H9 (cell line): ENCODE data around the gene UBAC2. TPM values are rescaled to one million over a fixed set of nuclear protein-coding genes. Genes with fewer than 3 reads are reported as not detected.

ENCODE experiments used
- DNase-seq: peaks from one replicate; pipeline ENCODE4 v3.0.0-alpha.2; 2017
- H2AFZ ChIP-seq: one replicate; pipeline ENCODE4 v1.6.1; 2013; ENCODE audit warnings: mild to moderate bottlenecking, low read length, control low read depth, moderate library complexity
- H2AK5ac ChIP-seq: 2 replicates; pipeline ENCODE4 v1.6.1; 2013; ENCODE audit warnings: low read length, control low read depth, mixed read lengths; ENCODE audit not compliant: insufficient read length
- H2BK120ac ChIP-seq: one replicate; pipeline ENCODE4 v1.6.1; 2013; ENCODE audit warnings: low read depth, mild to moderate bottlenecking, low read length, control low read depth, inconsistent platforms; ENCODE audit not compliant: poor library complexity, severe bottlenecking
- H2BK12ac ChIP-seq: 2 replicates; pipeline ENCODE4 v1.6.1; 2013; ENCODE audit warnings: low read length, control low read depth, mixed read lengths, low read depth; ENCODE audit not compliant: insufficient read length
- H2BK15ac ChIP-seq: 2 replicates; pipeline ENCODE4 v1.6.1; 2013; ENCODE audit warnings: low read depth, low read length, control low read depth
- H2BK20ac ChIP-seq: one replicate; pipeline ENCODE4 v1.6.1; 2013; ENCODE audit warnings: low read depth, mild to moderate bottlenecking, low read length, control low read depth, inconsistent platforms; ENCODE audit not compliant: poor library complexity, severe bottlenecking
- H2BK5ac ChIP-seq: 2 replicates; pipeline ENCODE4 v1.6.1; 2013; ENCODE audit warnings: low read length, control low read depth, mixed read lengths; ENCODE audit not compliant: insufficient read length
- H3K14ac ChIP-seq: 2 replicates; pipeline ENCODE4 v1.6.1; 2013; ENCODE audit warnings: low read length, control low read depth; ENCODE audit not compliant: insufficient read depth
- H3K18ac ChIP-seq: 2 replicates; pipeline ENCODE4 v1.6.1; 2013; ENCODE audit warnings: low read depth, mild to moderate bottlenecking, mixed read lengths, low read length, control low read depth; ENCODE audit not compliant: insufficient read length
- H3K23ac ChIP-seq: 2 replicates; pipeline ENCODE4 v1.6.1; 2013; ENCODE audit warnings: low read length, control low read depth, mixed read lengths, low read depth; ENCODE audit not compliant: insufficient read length
- H3K23me2 ChIP-seq: 2 replicates; pipeline ENCODE4 v1.6.1; 2013; ENCODE audit warnings: low read depth, mild to moderate bottlenecking, mixed read lengths, low read length, control low read depth; ENCODE audit not compliant: insufficient read length, poor library complexity, severe bottlenecking
- H3K27ac ChIP-seq: 2 replicates; pipeline ENCODE4 v1.5.1; 2013; ENCODE audit warnings: low read length, control low read depth, mixed read lengths, low read depth; ENCODE audit not compliant: insufficient read length
- H3K27me3 ChIP-seq: 2 replicates; pipeline ENCODE4 v1.6.1; 2013; ENCODE audit warnings: low read length, control low read depth, inconsistent platforms; ENCODE audit not compliant: insufficient read depth
- H3K4ac ChIP-seq: 2 replicates; pipeline ENCODE4 v1.6.1; 2013; ENCODE audit warnings: low read depth, mild to moderate bottlenecking, control low read depth, inconsistent platforms, low read length, moderate library complexity
- H3K4me1 ChIP-seq: 2 replicates; pipeline ENCODE4 v1.6.1; 2013; ENCODE audit warnings: low read length, control low read depth, inconsistent platforms; ENCODE audit not compliant: insufficient read depth
- H3K4me2 ChIP-seq: 2 replicates; pipeline ENCODE4 v1.6.1; 2013; ENCODE audit warnings: low read length, control low read depth, mixed read lengths; ENCODE audit not compliant: insufficient read length, insufficient read depth
- H3K56ac ChIP-seq: 2 replicates; pipeline ENCODE4 v1.6.1; 2013; ENCODE audit warnings: low read depth, mild to moderate bottlenecking, mixed read lengths, low read length, control low read depth; ENCODE audit not compliant: insufficient read length
- H3K79me1 ChIP-seq: 2 replicates; pipeline ENCODE4 v1.6.1; 2013; ENCODE audit warnings: low read depth, mild to moderate bottlenecking, moderate library complexity, low read length, control low read depth, inconsistent platforms; ENCODE audit not compliant: insufficient read depth, poor library complexity, severe bottlenecking
- H3K79me2 ChIP-seq: 2 replicates; pipeline ENCODE4 v1.6.1; 2013; ENCODE audit warnings: low read length, control low read depth, inconsistent platforms; ENCODE audit not compliant: insufficient read depth
- H3K9ac ChIP-seq: 2 replicates; pipeline ENCODE4 v1.6.1; 2013; ENCODE audit warnings: low read length, control low read depth, mixed read lengths; ENCODE audit not compliant: insufficient read length; ENCODE audit errors: extremely low read depth
- H3K9me3 ChIP-seq: one replicate; pipeline ENCODE4 v1.6.1; 2013; ENCODE audit warnings: low read depth, low read length, inconsistent platforms; ENCODE audit not compliant: control insufficient read depth
- H3T11ph ChIP-seq: one replicate; pipeline ENCODE4 v1.6.1; 2013; ENCODE audit warnings: mild to moderate bottlenecking, low read length, control low read depth, inconsistent platforms
- H4K20me1 ChIP-seq: one replicate; pipeline ENCODE4 v1.6.1; 2013; ENCODE audit not compliant: control insufficient read depth, insufficient read length, insufficient read depth
- H4K5ac ChIP-seq: 2 replicates; pipeline ENCODE4 v1.6.1; 2013; ENCODE audit warnings: low read depth, mild to moderate bottlenecking, mixed read lengths, low read length, control low read depth; ENCODE audit not compliant: insufficient read length
- H4K8ac ChIP-seq: replicated peaks from 2 replicates; pipeline ENCODE4 v1.6.1; 2013; ENCODE audit warnings: low read length, control low read depth, mixed read lengths, low read depth; ENCODE audit not compliant: insufficient read length
- H4K91ac ChIP-seq: 2 replicates; pipeline ENCODE4 v1.6.1; 2013; ENCODE audit warnings: low read depth, mild to moderate bottlenecking, moderate library complexity, mixed read lengths, low read length, control low read depth; ENCODE audit not compliant: insufficient read length
- H3K27ac Mint-ChIP-seq, 3 experiments: 2 replicates in 2 of 3; 3 replicates in 1 of 3; pipeline ENCODE4 v1.8.0; 2020 to 2021; ENCODE audit warnings: mixed read lengths in 3 of 3, mild to moderate bottlenecking in 1 of 3, moderate library complexity in 1 of 3
- H3K27me3 Mint-ChIP-seq: 2 replicates; pipeline ENCODE4 v1.8.0; 2021; ENCODE audit warnings: low read depth, mild to moderate bottlenecking, moderate library complexity, mixed read lengths
- H3K36me3 Mint-ChIP-seq, 3 experiments: 2 replicates in 2 of 3; 3 replicates in 1 of 3; pipeline ENCODE4 v1.8.0; 2020 to 2021; ENCODE audit warnings: low read depth in 3 of 3, mixed read lengths in 3 of 3; ENCODE audit not compliant: insufficient read depth in 1 of 3
- H3K4me1 Mint-ChIP-seq, 2 experiments: 2 replicates each; pipeline ENCODE4 v1.8.0; 2020; ENCODE audit warnings: mixed read lengths in 2 of 2
- H3K4me3 Mint-ChIP-seq, 2 experiments: 2 replicates in 1 of 2; 3 replicates in 1 of 2; pipeline ENCODE4 v1.8.0; 2020 to 2021; ENCODE audit warnings: mild to moderate bottlenecking in 2 of 2, mixed read lengths in 2 of 2, moderate library complexity in 1 of 2
- H3K9me3 Mint-ChIP-seq, 2 experiments: 2 replicates in 1 of 2; 3 replicates in 1 of 2; pipeline ENCODE4 v1.8.0; 2020; ENCODE audit warnings: mild to moderate bottlenecking in 2 of 2, mixed read lengths in 2 of 2, moderate library complexity in 1 of 2
- CTCF ChIP-seq: fragments of 200-600 bp; sonication (generic); conservative IDR thresholded peaks from 3 replicates; pipeline ENCODE4 v1.8.0; 2021; ENCODE audit warnings: antibody characterized with exemption, mild to moderate bottlenecking
- WGBS: extraction: QIAGEN DNeasy Blood & Tissue Kit; methylation state at CpG from one replicate; pipeline ENCODE4 v1.1.7; 2013; ENCODE audit warnings: missing lambda C conversion rate, low lambda C conversion rate, mixed read lengths; ENCODE audit not compliant: insufficient read length; ENCODE audit errors: extremely low coverage; 5-methylcytosine and 5-hydroxymethylcytosine counted together
- total RNA-seq: library from RNA; stranded (reverse); gene quantifications from 2 replicates; pipeline ENCODE4 v1.2.1, GENCODE V29; 2021

UBAC2 gene
- total RNA-seq, 1 experiment from 2014 or later = 52.3 TPM

DNA sequence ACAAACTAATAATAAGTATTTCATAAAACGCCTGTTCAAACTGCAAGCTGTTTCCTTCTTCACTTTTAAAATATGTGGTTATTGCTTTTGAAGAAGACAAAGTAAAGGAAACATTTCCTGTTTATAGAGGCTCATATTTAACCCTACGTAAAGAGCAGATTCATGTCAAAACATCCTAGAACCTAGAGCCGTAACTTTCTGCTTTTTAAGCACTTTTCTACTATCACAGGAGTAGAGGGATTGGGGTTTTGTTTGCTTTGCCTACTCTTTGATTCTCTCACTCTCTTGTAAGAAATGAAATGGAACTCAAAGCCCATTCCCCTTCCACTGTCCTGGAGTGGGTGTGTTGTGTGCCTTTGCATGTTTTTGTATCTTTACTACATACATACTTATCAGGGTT, 160.5 kb downstream of the UBAC2 start:
- no peak overlapping the region for H2BK20ac ChIP-seq
- no peaks in the 10 kb centered on the region for H4K20me1 ChIP-seq
- Mint-ChIP-seq H3K27me3 (no peaks in the 10 kb centered on the region), H3K4me1 (peaks cover 15% of the 10 kb centered on the region in 2 experiments), H3K36me3 (peaks cover 13 to 28% (median 25%) of the 10 kb centered on the region in 3 experiments), H3K4me3 (no peak overlapping the region), H3K9me3 (no peaks in the 10 kb centered on the region), H3K27ac (no peak overlapping the region; a peak in 1 of 7 replicates)
- no peaks in the 10 kb centered on the region for H3K9me3 ChIP-seq
- H2BK12ac ChIP-seq = no peak overlapping the region
- WGBS = no CpG with 5 or more reads among the region's 3 CpGs
- H3K18ac ChIP-seq = no peak overlapping the region
- H3K23me2 ChIP-seq = no peaks in the 10 kb centered on the region
- TF ChIP-seq CTCF = no peak
- H3K79me2 ChIP-seq = no peaks in the 10 kb centered on the region
- H3T11ph ChIP-seq = no peak overlapping the region
- H2AK5ac ChIP-seq = no peak overlapping the region
- no peak overlapping the region for H3K23ac ChIP-seq
- no peak for DNase-seq
- H2BK120ac ChIP-seq = no peak overlapping the region
- H4K91ac ChIP-seq = no peak overlapping the region
- no peak overlapping the region for H3K4me2 ChIP-seq
- no peak overlapping the region for H2BK15ac ChIP-seq
- no peak overlapping the region for H3K27ac ChIP-seq
- no peak overlapping the region for H3K14ac ChIP-seq
- no peak overlapping the region for H3K9ac ChIP-seq
- H2BK5ac ChIP-seq = no peak overlapping the region
- H3K27me3 ChIP-seq = no peaks in the 10 kb centered on the region
- H4K5ac ChIP-seq = no peak overlapping the region
- H4K8ac ChIP-seq = no peak overlapping the region
- H3K56ac ChIP-seq = no peak overlapping the region
- no peaks in the 10 kb centered on the region for H3K79me1 ChIP-seq
- no peak overlapping the region for H3K4ac ChIP-seq
- H2AFZ ChIP-seq = no peak overlapping the region
- no peaks in the 10 kb centered on the region; the same call in 1 of the 2 replicates for H3K4me1 ChIP-seq
